GM12892 (cell line): ENCODE measurements around the gene ADH1A.

Experiments used
- POLR2A ChIP-seq: IDR thresholded peaks from 2 replicates; pipeline ENCODE4 v1.6.1; 2011; ENCODE audit warnings: low read depth, low read length, control low read depth
- POLR2AphosphoS5 ChIP-seq: IDR thresholded peaks from 2 replicates; pipeline ENCODE4 v1.6.1; 2011; ENCODE audit warnings: low read depth, low read length, control low read depth
- TAF1 ChIP-seq: IDR thresholded peaks from 2 replicates; pipeline ENCODE4 v1.6.1; 2011; ENCODE audit warnings: low read depth, mild to moderate bottlenecking, control low read depth, low read length, borderline replicate concordance

DNA sequence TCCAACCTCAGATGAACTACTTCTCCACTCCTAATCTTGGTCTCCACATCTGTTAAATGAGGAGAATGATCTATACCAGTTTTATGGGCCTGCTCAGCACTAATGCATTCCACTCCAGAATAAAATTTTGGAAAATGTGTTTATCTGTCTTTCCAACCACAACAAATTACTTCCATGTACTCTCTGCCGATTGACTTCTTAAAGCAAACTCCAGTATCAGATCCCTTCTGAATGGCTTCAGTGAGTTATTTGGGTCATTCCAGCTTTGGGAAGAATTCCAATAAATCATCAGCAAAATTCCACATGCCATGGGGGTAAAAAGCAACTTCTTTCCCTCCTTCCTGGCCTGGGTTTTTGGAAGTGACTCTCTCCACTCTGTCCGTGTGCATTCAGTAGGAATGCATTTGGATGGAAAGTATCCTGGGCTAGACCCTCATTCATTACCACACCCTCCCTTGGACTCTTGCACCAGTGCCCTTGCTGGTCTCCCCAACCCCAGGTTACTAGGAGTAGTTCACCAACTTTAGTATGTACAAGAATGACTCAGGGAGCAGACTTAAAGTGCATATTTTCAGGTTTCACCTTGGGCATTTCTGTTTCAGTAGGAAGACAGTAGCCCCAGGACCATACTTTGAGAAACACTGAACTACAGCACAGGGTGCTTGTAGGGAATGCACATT, 56.3 kb downstream of the ADH1A start:
- TF ChIP-seq POLR2A: no peak
- no peak for TF ChIP-seq POLR2AphosphoS5
- TF ChIP-seq TAF1: no peak
